ENCODE results near the gene CCDC85C. TPM values are rescaled to one million over a fixed set of nuclear protein-coding genes. Genes with fewer than 3 reads are reported as not detected.

Gene CCDC85C
- polyA plus RNA-seq, 1 experiment, result 11.8 TPM

DNA sequence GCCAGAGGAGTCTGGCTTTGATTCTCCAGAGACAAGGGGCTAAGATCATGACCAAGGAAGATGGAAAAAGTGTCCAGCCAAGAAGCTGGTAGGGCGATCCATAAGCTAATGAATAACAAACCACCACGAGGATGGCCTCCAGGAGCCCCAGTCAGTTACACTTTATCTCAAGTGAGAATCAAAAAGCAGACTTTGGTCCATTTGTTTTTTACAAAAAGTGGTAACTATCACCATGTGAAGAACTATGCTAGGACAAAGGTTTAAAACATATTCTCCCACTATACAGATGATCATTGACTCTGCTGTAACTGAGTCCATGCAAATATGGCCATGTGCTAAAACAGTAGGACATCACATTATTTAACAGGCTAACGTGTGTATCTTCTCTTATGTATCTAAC, 137.2 kb downstream of the CCDC85C start:
- H3K36me3 ChIP-seq (ENCODE audit: control insufficient read depth, insufficient read depth, low read length), result peaks cover 4% of the 10 kb centered on the region; the same call in 1 of the 2 replicates
- no peak overlapping the region for H3K4me3 ChIP-seq (ENCODE audit: low read depth, low read length)
- TF ChIP-seq, protein P1, sequence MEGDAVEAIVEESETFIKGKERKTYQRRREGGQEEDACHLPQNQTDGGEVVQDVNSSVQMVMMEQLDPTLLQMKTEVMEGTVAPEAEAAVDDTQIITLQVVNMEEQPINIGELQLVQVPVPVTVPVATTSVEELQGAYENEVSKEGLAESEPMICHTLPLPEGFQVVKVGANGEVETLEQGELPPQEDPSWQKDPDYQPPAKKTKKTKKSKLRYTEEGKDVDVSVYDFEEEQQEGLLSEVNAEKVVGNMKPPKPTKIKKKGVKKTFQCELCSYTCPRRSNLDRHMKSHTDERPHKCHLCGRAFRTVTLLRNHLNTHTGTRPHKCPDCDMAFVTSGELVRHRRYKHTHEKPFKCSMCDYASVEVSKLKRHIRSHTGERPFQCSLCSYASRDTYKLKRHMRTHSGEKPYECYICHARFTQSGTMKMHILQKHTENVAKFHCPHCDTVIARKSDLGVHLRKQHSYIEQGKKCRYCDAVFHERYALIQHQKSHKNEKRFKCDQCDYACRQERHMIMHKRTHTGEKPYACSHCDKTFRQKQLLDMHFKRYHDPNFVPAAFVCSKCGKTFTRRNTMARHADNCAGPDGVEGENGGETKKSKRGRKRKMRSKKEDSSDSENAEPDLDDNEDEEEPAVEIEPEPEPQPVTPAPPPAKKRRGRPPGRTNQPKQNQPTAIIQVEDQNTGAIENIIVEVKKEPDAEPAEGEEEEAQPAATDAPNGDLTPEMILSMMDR (IDR thresholded peaks at IDR 0.05; ENCODE audit: insufficient read depth, low read depth, low read length), result no peak
- no peak for DNase-seq (ENCODE audit: low read depth)
- POLR2A ChIA-PET, result no interaction called here
- H3K27me3 ChIP-seq (ENCODE audit: control insufficient read depth, insufficient read depth, low read length), result no peaks in the 10 kb centered on the region
- CTCF ChIA-PET, result no interaction called here

DNA sequence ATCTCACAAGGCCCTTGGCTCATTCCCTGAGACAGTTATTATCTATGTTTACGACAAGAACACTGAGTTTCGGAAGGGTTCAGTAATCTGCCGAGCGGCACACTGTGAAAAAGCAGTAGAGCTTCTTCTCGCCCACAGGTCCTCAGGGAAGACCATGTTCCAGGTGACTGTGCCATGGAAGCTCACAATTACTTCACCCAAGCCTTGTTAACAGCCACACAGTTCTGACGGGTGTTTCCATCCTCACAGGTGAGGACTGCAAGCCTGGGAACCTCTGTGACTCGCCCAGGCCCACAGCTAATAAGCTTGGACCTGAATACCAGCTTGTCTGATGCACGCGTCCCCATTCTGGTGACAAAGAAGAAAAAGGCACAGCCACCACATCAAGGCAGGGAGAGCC, 138.7 kb downstream of the CCDC85C start:
- Histone ChIP-seq H3K36me3 (ENCODE audit: control insufficient read depth, insufficient read depth, low read length) (peaks cover 7% of the 10 kb centered on the region), H3K4me3 (ENCODE audit: low read depth, low read length) (no peak overlapping the region), H3K27me3 (ENCODE audit: control insufficient read depth, insufficient read depth, low read length) (no peaks in the 10 kb centered on the region)
- TF ChIP-seq, protein P1 (IDR thresholded peaks at IDR 0.05; ENCODE audit: insufficient read depth, low read depth, low read length), result no peak
- DNase-seq (ENCODE audit: low read depth), result no peak
- POLR2A ChIA-PET, result no interaction called here
- CTCF ChIA-PET, result interaction anchor here (1.1 to 1.4 kb wide), 2 partner anchors 72 to 74 kb away, joined by 3 read pairs; no protein-coding TSS in a partner anchor

DNA sequence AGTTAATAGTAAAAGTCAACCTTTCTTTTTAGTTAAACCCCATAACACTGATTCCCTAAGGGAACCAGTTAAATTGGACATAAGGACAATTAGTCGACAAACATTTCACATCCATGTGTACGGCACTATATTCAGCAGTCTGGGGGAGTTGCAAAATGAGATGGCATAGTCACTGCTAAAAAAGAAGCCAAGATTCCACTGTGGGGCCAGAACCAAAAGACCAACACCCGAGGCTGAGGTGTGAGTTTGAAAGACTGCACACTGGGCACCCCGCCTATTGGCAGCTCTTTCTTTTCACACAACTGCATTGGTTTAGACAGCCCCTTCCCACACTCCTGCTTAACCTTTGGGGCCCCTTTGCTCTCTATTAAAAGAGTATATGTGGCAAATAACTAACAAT, 140.0 kb downstream of the CCDC85C start:
- Histone ChIP-seq H3K4me3 (ENCODE audit: low read depth, low read length) (no peak overlapping the region), H3K27me3 (ENCODE audit: control insufficient read depth, insufficient read depth, low read length) (no peaks in the 10 kb centered on the region), H3K36me3 (ENCODE audit: control insufficient read depth, insufficient read depth, low read length) (peaks cover 7% of the 10 kb centered on the region)
- CTCF ChIA-PET, result no interaction called here
- POLR2A ChIA-PET, result no interaction called here
- TF ChIP-seq, protein P1 (IDR thresholded peaks at IDR 0.05; ENCODE audit: insufficient read depth, low read depth, low read length), result no peak
- DNase-seq (ENCODE audit: low read depth), result no peak

DNA sequence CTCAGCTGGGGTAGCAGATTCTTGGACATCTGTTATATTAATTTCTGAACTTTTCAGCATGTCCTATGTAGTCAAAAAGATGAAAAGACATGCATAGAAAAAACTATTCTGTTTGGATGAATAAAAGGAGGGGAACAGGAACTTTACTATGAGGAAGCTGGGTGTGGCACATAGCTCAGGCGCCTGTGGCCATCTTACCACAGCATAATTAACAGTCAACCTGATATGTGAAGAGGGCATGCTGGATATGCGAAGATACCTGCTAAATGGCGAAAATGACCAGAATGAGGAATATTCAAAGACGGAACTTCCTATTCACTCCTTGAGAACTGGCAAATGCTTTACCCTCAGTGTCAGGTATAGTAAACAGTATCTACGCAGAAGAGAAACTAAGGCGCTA, 141.8 kb downstream of the CCDC85C start:
- POLR2A ChIA-PET, result no interaction called here
- no peaks in the 10 kb centered on the region for H3K27me3 ChIP-seq (ENCODE audit: control insufficient read depth, insufficient read depth, low read length)
- DNase-seq (ENCODE audit: low read depth), result no peak
- TF ChIP-seq, protein P1 (IDR thresholded peaks at IDR 0.05; ENCODE audit: insufficient read depth, low read depth, low read length), result no peak
- CTCF ChIA-PET, result interaction anchor here (1.0 to 1.5 kb wide), 2 partner anchors 11 to 72 kb away, joined by 3 read pairs; no protein-coding TSS in a partner anchor
- H3K4me3 ChIP-seq (ENCODE audit: low read depth, low read length), result no peak overlapping the region
- H3K36me3 ChIP-seq (ENCODE audit: control insufficient read depth, insufficient read depth, low read length), result peaks cover 7% of the 10 kb centered on the region

DNA sequence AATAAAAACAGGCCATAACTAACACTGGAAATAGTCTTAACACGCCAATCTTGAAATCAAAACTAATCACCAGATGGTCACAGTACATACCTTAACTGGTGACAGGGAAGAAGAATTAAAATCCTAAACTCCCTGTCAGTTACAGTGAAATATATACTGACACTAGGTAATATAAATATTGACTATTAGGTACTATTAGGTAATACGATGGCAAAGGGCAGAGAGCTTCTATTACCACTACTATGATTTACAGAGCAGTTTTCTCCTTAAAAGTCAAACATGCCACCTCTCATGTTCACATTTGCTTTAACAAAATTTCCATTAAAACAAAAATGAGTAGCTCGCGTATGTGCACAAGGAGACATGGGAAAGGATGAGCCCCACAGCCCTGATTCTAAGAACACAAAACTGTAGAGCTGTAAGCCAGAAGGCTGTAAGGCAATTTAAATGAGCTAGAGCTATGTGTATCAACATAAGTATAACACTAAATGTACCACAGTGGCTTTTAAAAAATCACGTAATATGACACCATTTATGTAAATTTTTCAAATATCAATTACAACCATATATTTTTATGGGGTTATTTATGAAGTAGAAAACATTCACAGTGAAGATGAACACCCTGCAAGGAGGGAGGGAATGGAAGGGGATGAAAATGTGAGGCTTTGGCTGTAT, 142.5 kb downstream of the CCDC85C start:
- ChIA-PET CTCF (interaction anchor here (1.0 to 1.5 kb wide), 2 partner anchors 10 to 71 kb away, joined by 3 read pairs; no protein-coding TSS in a partner anchor), POLR2A (interaction anchor here (0.6 kb wide), 1 partner anchor 361 kb away, joined by 4 read pairs; no protein-coding TSS in a partner anchor)
- no peak overlapping the region for H3K4me3 ChIP-seq (ENCODE audit: low read depth, low read length)
- TF ChIP-seq, protein P1 (IDR thresholded peaks at IDR 0.05; ENCODE audit: insufficient read depth, low read depth, low read length), result no peak
- peaks cover 7% of the 10 kb centered on the region for H3K36me3 ChIP-seq (ENCODE audit: control insufficient read depth, insufficient read depth, low read length)
- DNase-seq (ENCODE audit: low read depth), result no peak
- H3K27me3 ChIP-seq (ENCODE audit: control insufficient read depth, insufficient read depth, low read length), result no peaks in the 10 kb centered on the region

Measured in BJ (cell line).